NCI-H2081 (cell line): ENCODE results near the gene GRK5.
"Not testable (repeated sequence)": the region's sequence is repeated elsewhere in the genome, so short reads cannot be mapped to it uniquely, and the experiment has no call there.

Experiments
- DNase-seq, 2 experiments: peaks; one replicate each; lab custom pipeline; 2025; lab: John Stamatoyannopoulos, UW

GRK5 gene

DNA sequence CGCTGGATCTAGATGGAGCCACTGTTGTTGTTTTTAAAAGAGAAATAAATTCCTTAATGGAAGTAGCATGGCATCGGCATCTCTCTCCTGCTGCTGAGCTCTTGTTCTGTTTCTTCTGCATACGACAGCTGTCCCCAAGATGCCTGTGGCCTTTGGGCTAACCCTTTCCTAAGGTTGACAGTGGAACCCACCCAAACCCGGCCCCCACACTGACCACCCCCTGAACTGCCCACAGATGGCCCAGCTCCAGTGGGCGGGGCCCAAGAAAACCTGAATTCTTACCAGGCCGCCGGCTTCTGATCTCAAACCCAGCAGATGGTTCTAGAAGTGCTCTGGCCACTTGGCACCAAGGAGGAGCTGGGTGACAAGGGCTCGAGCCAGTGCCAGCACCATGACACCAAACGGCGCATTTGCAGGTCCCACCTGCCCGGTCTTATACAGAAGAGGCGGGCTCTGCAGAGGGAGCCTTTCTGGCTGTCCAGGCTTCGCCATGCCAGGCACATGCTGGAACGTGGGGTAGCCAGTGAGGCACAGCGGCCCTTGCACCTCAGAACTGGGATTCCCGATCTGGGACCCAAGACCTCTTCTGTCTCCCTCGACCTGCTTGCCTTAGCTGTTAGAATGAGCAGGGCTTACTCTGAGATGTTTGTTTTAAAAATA, 252.4 kb downstream of the GRK5 start:
- DNase-seq: no peak

DNA sequence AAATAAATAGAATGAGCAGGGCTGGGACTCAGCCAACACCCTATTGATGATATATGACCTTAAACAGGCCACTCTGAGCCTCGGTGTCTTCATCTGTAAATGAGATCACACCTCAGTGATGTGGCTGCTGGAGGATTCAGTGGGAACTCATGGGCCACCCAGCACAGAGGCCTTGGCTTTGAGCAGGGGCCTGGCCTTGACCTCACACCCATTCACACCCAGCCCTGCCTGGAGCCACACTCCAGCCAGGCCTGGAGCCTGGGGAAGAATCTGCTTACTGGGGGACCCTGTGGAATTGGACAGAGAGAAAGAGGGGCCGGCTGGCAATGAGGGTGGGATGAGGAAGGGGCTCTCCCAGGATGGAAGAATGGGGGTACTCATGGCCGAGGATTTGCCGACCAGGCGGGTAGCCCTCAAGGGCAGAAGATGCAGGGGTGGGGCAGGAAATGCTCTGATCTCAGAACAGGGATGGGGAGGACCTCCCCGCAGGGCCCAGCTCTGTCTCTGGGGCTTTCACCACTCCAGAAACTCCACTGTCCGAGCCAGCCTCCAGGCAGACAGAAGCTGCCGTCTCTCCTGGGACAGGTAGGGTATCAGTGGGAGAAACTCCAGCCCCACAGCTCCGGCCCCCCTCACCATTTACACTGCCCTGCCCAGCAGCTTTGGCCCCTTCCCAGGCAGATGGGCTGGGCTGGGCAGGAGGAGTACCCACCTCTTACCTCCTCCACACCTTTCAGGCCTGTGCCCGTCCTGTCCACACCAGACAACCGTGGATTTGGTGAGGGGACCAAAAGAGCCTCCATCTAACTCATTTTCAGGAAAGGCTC, 253.2 kb downstream of the GRK5 start:
- no peak for DNase-seq

DNA sequence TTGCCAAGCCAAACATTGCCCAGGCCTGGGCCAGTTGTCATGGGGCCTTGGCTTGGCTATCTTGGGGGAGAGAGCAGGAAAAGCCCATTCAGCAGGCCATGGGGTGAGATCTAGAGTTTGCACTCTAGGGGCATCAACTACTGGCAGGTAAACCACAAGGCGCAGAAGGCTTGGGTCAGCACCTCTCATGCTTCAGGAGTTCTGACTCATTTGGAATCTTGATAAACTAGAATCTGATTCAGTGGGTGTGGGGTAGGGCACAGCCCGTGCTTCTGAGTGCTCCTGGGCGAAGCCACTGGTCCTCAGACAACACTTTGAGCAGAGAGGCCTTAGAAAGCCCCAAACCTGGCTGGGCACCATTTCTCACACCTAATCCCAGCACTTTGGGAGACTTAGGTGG, 254.0 kb downstream of the GRK5 start:
- no peak for DNase-seq

DNA sequence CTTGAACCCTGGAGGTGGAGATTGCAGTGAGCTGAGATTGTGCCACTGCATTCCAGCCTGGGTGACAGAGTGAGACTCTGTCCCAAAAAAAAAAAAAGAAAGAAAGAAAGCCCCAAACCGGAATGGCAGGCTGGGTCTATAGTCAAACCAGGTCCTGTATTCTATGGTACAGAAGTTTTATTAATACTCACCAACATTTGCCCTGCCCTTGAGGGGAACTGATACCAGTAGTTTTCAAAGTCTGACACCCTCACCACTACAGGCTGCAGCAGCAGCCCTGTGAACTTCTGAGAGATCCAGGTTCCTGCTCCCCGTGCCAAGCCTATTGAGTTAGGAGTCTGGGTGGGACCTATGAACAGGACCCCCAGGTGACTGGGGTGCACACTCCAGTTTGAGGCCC, 254.6 kb downstream of the GRK5 start:
- no peak for DNase-seq

DNA sequence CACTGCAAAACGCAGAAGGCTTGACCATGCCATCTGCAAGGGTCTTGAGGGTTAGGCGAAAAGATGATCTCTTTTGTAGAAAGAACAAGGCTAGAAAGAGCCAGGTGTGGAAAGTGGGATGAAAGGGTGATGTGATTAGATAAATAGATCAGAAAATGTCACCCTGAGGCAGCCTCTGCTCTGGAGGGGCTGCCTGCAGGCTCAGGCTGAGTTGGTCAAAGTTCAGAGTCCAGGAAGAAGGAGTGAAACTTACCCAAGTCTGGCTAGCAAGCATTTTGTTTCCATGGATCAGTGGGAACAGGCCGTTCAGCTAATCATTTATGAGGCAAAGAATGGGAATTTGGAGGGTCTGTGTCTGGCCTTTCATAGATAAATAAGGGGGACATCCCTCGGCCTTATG, 255.4 kb downstream of the GRK5 start:
- no peak for DNase-seq

DNA sequence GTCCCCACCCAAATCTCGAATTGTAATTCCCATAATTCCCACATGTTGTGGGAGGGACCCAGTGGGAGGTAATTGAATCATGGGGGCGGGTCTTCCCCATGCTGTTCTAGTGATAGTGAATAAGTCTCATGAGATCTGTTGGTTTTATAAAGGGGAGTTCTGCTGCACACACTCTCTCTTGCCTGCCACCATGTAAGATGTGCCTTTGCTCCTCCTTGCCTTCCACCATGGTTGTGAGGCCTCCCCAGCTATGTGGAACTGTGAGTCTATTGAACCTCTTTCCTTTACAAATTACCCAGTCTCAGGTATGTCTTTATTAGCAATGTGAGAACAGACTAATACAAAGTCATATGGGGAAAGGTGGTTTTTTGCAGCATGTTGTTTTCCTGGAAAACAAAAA, 255.8 kb downstream of the GRK5 start:
- not testable (repeated sequence) for DNase-seq

DNA sequence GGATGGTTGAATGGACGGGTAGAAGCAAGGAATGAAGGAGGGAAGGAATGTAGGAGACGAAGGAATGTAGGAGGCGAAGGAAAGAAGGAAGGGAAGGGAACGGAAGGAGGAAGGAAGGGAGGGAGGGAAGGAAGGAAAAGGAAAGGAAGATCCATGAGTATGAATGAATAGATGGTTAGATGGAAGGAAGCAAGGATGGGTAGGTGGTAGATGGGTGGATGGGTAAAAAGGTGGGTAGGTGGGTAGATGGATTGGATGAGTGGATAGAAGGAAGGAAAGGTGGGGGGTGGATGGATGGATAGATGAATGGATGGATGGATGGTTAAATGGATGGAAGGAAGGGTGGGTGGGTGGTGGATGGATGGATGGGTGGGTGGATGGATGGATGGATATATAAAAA, 257.7 kb downstream of the GRK5 start:
- DNase-seq: no peak

DNA sequence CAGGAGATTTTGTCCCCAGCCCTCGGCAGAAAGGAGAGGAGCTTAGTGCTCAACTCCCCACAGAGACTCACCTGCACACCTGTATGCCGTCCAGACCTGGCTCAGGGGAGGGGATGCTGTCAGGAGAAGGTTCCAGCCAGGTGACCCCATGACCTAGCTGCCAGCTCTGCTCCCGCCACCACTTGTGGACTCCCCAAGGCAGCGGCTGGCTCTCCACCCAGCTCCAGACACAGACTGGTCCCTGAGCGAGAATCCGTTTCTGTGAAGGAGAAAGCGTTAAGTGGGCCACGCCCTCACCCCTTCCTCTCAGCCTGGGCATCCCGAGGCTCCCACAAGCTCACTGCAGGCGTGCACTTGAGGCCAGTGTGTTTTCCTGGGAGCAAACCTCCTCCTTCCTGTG, 258.7 kb downstream of the GRK5 start:
- DNase-seq: no peak

DNA sequence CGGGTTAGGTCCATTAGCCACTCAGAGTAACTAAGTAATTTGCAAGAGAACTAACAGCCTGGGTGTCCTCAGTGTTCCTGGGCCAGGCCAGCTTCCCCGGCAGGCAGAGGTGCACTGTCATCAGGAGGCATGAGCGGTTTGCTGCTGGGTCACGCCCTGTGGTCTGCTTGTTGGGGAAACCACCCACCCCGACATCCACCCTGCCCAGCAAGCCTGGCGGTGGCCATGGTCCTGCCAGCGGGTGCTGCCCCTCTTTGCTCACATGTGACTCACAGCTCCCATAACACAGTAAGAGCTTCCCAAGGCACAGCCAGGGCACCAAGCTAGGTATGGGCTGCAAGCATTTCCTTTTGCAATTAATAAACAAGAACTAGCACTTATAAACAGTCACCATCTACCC, 259.3 kb downstream of the GRK5 start:
- DNase-seq: no peak

DNA sequence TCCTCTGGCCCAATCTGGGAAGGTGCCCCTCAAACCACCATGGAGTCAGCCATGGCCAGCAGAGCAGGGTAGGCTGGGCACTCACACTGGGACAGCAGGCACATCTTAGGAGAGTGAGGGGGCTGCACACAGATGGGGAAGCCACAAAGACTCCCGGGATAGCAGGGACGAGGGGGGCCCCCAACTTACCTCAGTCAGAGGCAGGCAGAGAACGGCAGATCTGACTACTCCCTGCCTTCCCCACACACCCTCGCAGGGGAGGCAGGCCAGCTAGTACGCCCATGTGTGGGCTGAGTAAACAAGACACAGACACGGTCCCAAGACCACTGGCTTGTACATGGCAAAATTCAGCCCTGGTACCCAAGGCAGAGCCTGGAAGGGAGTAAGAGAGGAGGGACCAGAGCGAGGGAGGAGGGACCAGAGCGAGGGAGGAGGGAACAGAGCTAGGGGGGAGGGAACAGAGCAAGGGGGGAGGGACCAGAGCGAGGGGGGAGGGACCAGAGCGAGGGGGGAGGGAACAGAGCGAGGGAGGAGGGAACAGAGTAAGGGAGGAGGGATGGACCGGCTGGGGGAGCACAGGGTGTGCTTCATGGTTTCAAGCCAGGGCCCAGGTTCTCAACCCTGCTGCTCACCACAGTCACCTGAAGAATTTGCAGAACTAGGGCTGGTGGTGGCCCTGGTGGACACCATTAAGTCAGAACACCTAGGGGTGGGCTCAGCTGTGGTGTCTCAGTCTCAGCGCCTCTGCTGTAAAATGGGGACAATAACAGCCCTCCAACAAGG, 261.4 kb downstream of the GRK5 start:
- no peak for DNase-seq

DNA sequence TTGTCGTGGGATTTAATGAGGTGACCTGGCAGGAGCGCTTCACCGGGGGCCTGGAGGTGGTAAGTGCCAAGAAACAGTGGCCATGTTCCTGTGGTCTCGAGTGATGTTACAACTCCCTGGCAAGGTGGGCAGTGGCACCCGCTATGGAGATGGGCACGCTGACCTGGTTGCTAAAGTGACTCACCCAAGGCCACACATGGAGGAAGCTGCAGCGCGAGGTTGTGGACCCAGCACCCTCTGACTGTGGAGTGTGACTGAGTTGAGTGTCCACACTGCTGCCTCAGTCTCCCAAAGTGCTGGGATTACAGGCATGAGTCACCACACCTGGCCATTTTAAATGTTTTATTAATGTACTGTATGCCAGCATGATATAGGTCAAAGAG, 261.9 kb downstream of the GRK5 start:
- DNase-seq: no peak

DNA sequence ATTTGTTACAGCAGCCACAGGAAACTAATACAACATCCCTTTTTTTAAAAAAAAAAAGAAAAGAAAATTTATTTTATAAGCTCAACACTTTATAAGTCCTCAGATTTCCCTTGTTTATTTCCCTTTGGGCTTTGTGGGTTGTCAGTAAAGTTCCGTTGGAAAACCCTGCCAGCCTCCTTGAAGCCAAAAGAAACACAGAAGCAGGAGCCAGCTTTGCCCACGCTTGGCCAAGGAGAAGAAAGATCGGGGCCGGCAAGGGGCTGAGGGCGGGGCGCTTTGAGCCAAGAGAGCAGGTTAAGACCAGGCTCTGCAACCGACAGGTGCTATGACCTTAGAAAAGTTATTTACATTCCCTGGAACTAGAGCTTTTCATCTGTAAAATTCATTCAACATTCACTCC, 262.5 kb downstream of the GRK5 start:
- no peak for DNase-seq

DNA sequence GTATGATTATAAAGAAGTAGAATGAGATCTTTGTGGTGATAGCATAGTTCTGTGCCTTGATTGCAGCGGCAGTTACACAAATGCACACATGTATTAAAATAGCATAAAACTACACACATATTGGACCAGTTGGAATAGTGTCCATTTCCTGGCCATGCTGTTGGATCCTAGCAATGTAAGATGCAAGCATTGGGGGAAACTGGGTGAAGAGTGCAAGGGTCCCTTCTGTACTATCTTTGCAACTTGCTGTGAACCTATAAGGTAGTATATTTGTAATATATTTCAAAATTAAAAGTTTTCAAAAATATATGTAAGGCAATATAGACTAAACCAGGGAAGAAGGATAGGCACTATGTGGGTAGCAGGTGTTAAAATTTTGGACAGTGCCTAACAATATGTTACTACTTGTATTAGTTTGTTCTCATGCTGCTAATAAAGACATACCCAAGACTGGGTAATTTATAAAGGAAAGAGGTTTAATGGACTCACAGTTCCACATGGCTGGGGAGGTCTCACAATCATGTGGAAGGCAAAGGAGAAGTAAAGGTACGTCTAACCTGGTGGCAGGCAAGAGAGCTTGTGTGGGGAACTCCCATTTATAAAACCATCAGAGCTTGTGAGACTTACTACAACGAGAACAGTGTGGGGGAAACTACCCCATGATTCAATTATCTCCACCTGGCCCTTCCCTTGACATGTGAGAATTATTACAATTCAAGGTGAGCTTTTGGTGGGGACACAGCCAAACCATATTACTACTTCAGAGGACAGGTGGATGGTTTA, 263.7 kb downstream of the GRK5 start:
- no peak for DNase-seq

DNA sequence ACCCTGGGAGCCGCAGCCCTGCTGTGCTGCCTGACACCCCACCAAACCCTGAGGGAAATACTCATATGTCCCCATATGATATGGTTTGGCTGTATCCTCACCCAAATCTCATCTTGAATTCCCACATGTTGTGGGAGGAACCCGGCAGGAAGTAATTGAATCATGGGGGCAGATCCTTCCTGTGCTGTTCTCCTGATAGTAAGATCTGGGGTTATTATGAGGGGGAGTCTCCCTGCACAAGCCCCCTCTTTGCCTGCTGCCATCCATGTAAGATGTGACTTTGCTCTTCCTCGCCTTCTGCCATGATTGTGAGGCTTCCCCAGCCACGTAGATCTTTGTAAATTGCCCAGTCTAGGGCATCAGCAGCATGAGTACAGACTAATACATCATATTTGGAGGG, 266.4 kb downstream of the GRK5 start:
- no peak for DNase-seq

DNA sequence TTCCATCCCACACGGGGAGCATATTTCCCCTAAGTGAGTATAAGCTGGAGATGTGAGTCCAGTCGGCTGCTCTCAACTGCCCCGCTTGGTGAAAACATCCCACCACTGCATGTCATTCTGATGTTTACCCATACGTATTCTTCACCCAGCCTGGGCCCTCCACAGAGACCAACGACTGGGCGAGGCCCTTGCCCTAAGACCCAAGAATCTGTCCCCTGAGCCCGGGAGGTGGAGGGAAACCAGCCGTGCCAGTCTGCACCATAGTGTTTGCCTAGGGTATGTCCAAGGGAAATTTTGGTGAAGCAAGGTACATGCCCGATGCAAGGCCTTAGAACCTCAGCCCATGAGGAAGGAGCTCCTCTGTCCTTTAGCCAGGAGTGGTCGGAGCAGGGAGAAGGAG, 267.2 kb downstream of the GRK5 start:
- no peak for DNase-seq

DNA sequence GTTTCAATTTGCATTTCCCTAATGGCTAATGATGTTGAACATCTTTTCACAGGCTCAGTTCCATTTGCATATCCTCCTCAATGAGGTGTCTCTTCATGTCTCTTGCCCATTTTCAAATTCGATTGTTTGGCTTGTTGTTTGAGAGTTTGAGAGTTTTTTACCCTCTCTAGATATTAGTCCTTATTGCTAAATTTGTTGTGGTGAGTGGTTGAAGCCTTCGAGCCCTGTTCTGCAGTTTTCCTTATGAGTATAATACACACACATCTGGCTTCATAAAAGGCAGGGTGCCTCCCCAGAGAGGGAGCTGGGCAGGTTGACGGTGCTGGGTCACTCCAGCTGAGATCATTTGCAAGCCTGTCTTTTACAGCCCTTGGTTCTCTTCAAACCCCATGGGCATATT, 270.1 kb downstream of the GRK5 start:
- DNase-seq: no peak

DNA sequence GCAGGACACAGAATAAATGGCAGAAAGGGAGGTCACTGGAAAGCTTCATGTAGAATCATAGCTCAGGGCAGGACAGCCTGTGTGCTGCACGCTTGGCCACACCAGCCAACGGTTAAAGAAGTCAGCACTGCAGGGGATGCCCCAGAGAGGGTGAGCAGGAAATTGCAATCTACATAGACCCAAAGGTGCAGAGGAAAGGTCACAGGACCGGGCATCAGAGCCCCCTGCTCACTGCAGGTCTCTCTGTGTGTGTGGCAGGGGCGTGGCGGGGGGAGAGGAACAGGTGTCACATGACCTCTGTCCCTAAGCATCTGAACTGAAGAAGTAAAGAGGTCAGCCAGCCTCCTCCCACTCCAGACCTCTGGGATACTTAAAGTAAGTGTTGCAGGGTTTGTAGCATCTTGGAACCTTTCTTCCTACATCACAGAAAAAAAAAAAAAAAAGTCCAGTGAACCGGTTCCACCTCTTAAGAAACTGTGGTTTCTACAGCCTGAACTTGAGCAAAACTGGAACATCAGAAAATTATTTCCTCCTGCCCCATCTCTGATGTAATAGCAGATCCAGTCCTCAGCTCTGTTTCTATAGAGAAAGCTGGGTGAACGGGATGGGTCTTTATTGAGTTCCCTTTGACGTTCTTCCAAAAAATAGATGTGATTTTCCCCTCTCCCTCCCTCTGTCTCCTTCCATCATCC, 270.9 kb downstream of the GRK5 start:
- no peak for DNase-seq

DNA sequence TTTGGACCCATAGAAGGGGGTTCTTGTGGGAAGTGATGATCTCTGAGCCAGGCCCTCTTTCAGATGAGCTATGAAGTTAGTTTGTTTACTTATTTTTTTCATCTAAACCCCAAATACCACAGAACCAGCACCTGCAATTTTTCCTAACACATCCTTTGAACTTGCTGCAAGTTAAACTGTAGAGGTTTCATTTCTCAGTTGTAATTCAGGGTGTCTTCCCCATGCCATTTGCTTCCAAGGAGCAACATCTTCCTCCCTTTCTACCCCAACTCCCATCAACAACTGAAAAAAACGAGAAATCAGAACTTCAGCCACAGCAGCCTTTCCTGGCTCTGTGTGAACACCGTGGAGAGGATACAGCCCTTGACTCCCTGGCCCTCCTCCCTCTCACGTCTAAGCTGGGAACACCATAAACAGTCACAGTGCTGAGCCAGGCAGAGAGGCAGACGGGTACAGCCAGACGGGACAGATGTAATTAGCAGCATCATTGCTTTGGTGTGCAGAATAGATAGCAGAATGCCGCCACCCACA, 271.5 kb downstream of the GRK5 start:
- no peak for DNase-seq

DNA sequence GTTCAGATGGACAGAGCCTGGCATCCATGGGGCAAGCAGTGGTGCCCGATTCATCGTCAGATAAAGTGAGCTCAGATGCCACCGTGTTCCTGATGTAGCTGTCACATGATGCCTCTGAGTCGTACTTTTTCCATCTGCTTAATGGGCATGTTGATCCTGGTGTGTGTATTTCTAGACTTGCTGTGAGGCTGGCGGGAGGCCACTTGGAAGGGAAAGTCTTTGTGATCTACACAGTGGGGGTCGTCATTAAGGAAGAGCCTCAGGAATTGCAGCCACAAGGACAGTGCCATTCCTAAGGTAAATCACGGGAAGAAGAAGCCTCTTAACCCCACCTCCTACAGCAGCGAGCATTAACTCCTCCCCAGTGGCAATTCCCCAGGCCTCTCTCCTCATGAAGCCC, 272.2 kb downstream of the GRK5 start:
- no peak for DNase-seq

DNA sequence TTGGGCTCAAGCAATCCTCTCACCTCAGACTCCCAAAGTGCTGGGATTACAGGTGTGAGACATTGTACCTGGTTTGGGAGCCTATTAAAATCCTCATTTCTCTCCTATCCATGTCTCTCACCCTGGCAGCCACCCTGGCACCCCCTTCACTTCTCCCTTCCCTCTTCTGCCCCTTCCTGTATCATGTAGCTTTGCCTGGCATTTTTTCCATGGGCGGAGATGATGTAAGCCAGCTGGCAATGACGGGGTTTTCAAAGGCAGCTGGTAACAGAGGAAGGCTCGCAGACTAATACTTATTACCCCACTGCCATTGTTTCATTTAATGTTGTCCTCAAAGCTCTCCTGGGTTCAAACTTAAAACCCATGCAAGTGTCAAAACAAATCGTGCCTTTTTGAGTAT, 273.3 kb downstream of the GRK5 start:
- no peak for DNase-seq

DNA sequence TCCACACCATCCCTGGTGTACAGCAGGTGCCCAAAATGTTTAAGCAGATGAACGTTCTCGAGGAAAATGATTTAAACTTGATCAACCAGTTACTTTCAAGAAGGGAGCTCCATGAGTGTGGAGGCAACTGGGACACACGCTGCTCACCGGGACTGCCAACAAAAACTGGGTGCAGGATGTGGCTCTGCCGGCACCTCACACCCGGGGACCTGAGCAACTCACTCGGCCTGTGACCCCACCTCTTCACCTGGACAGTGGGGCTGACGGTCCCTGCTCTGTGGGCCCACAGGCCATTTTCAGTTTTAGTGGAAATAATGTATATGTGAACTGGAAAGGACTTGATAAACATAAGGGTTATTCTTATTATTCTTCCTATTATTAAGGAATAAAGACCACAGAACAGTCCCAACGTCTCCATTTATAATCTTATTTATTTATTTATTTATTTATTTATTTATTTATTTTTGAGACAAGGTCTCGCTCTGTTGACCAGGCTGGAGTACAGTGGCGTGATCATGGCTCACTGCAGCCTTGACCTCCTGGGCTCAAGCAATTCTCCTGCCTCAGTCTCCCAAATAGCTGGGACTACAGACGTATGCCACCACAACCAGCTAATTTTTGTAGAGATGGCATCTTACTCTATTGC, 274.5 kb downstream of the GRK5 start:
- DNase-seq: no peak
